Activated naive CD8-positive, alpha-beta T cell treated with anti-CD3 and anti-CD28 coated beads, Interleukin-2, amount 10 ng/mL, durations not matched to agents 7 days and 5 days (primary cell): Measurements from ENCODE around the gene OR2AJ1. TPM values are rescaled to one million over a fixed set of nuclear protein-coding genes. Genes with fewer than 3 reads are reported as not detected.
A peak's percentile ranks its signal among the peaks of the same experiment; 100 is the strongest.
"Not testable (repeated sequence)": the region's sequence is repeated elsewhere in the genome, so short reads cannot be mapped to it uniquely, and the experiment has no call there.

Experiments
- ATAC-seq: fragments of 150-1000 bp; cut with Tn5 transposase; one replicate; pipeline ENCODE4 v1.10.0; 2021; ENCODE audit warnings: low read depth, moderate library complexity
- POLR2A ChIA-PET: fragments of 350-600 bp; sonication (Branson Sonifier 250); formaldehyde crosslinking; loops from one replicate; lab custom pipeline; 2021; ENCODE audit warnings: antibody characterized with exemption; lab: Charles Lee
- DNase-seq: peaks from one replicate; pipeline ENCODE4 v3.0.0; 2021
- H3K27ac Mint-ChIP-seq: one replicate; pipeline ENCODE4 v1.8.0; 2022; ENCODE audit warnings: mild to moderate bottlenecking, mixed read lengths
- H3K27me3 Mint-ChIP-seq: one replicate; pipeline ENCODE4 v1.8.0; 2022; ENCODE audit warnings: mild to moderate bottlenecking, moderate library complexity, mixed read lengths
- H3K36me3 Mint-ChIP-seq: one replicate; pipeline ENCODE4 v1.8.0; 2021; ENCODE audit warnings: mild to moderate bottlenecking, mixed read lengths
- H3K4me1 Mint-ChIP-seq: one replicate; pipeline ENCODE4 v1.8.0; 2021; ENCODE audit warnings: mixed read lengths
- H3K4me3 Mint-ChIP-seq: one replicate; pipeline ENCODE4 v1.8.0; 2022; ENCODE audit warnings: mild to moderate bottlenecking, moderate library complexity, mixed read lengths
- H3K9me3 Mint-ChIP-seq: one replicate; pipeline ENCODE4 v1.8.0; 2021; ENCODE audit warnings: mixed read lengths
- total RNA-seq, 2 experiments: library from RNA; stranded (reverse); gene quantifications; one replicate each; pipeline ENCODE4 v1.2.3, GENCODE V29; 2021

The OR2AJ1 gene
- total RNA-seq, 2 experiments from 2014 or later, result not detected

GRCh38 chr1:247923941-247924340 is 748 bp upstream of the OR2AJ1 start:
- POLR2A ChIA-PET, result no interaction called here
- ATAC-seq, result no peak
- DNase-seq, result no peak
- Mint-ChIP-seq H3K27me3 (peaks cover 2% of the 10 kb centered on the region), H3K27ac (no peak overlapping the region), H3K9me3 (no peaks in the 10 kb centered on the region), H3K36me3 (no peaks in the 10 kb centered on the region), H3K4me1 (no peaks in the 10 kb centered on the region), H3K4me3 (no peak overlapping the region)

GRCh38 chr1:247933989-247934388 is 9.3 kb downstream of the OR2AJ1 start:
- ATAC-seq, result no peak
- H3K9me3 Mint-ChIP-seq, result no peaks in the 10 kb centered on the region
- DNase-seq, result no peak
- no peaks in the 10 kb centered on the region for H3K4me1 Mint-ChIP-seq
- no peaks in the 10 kb centered on the region for H3K36me3 Mint-ChIP-seq
- peaks cover 4% of the 10 kb centered on the region for H3K27me3 Mint-ChIP-seq
- no peak overlapping the region for H3K4me3 Mint-ChIP-seq
- POLR2A ChIA-PET, result no interaction called here
- no peak overlapping the region for H3K27ac Mint-ChIP-seq

- Mint-ChIP-seq H3K4me3 (no peak overlapping the region), H3K4me1 (no peaks in the 10 kb centered on the region), H3K9me3 (no peaks in the 10 kb centered on the region), H3K36me3 (no peaks in the 10 kb centered on the region), H3K27ac (no peak overlapping the region), H3K27me3 (peaks cover 4% of the 10 kb centered on the region)
- DNase-seq (no peak), ATAC-seq (no peak)
- POLR2A ChIA-PET, result no interaction called here
These were observed 11.1 kb downstream of the OR2AJ1 start for GRCh38 chr1:247935781-247936180.

GRCh38 chr1:247936415-247936814 is 11.7 kb downstream of the OR2AJ1 start:
- Mint-ChIP-seq H3K36me3 (no peaks in the 10 kb centered on the region), H3K27me3 (no peaks in the 10 kb centered on the region), H3K27ac (no peak overlapping the region), H3K9me3 (no peaks in the 10 kb centered on the region), H3K4me1 (no peaks in the 10 kb centered on the region), H3K4me3 (peak overlapping the region; percentile 16)
- DNase-seq, result no peak
- no peak for ATAC-seq
- POLR2A ChIA-PET, result no interaction called here

GRCh38 chr1:247936965-247937734 is 12.5 kb downstream of the OR2AJ1 start:
- peak overlapping the region; percentile 76 for H3K4me3 Mint-ChIP-seq
- ATAC-seq (peak; percentile 98), DNase-seq (peak; percentile 88)
- POLR2A ChIA-PET, H3K36me3 Mint-ChIP-seq, H3K9me3 Mint-ChIP-seq, H3K27me3 Mint-ChIP-seq, H3K4me1 Mint-ChIP-seq: not testable (repeated sequence)
- H3K27ac Mint-ChIP-seq, result peak overlapping the region; percentile 58

GRCh38 chr1:247942624-247943023 is 17.9 kb downstream of the OR2AJ1 start:
- Mint-ChIP-seq H3K27ac (no peak overlapping the region), H3K27me3 (no peaks in the 10 kb centered on the region), H3K4me3 (no peak overlapping the region), H3K4me1 (no peaks in the 10 kb centered on the region), H3K9me3 (no peaks in the 10 kb centered on the region), H3K36me3 (no peaks in the 10 kb centered on the region)
- no peak for DNase-seq
- POLR2A ChIA-PET, result no interaction called here
- no peak for ATAC-seq

- POLR2A ChIA-PET, result no interaction called here
- ATAC-seq, result no peak
- Mint-ChIP-seq H3K27ac (no peak within 1 kb of the TSS), H3K4me1 (no peaks in the 10 kb centered on the region), H3K27me3 (no peaks in the 10 kb centered on the region), H3K4me3 (no peak within 1 kb of the TSS), H3K36me3 (no peaks in the 10 kb centered on the region), H3K9me3 (no peaks in the 10 kb centered on the region)
- no peak for DNase-seq
These were observed 23.9 kb downstream of the OR2AJ1 start, which contains the start of gene OR2L8 for GRCh38 chr1:247948558-247948957. Gene OR2L8 (plus strand): TSS chr1:247948858. CDS start chr1:247948858, 0 bp downstream.

GRCh38 chr1:247953408-247953807 is 28.7 kb downstream of the OR2AJ1 start:
- Mint-ChIP-seq H3K27me3 (no peaks in the 10 kb centered on the region), H3K27ac (no peak overlapping the region), H3K4me1 (no peaks in the 10 kb centered on the region), H3K36me3 (no peaks in the 10 kb centered on the region), H3K4me3 (no peak overlapping the region), H3K9me3 (peaks cover 5% of the 10 kb centered on the region)
- POLR2A ChIA-PET, result no interaction called here
- DNase-seq (no peak), ATAC-seq (no peak)

GRCh38 chr1:247961791-247962190 is 37.1 kb downstream of the OR2AJ1 start:
- Mint-ChIP-seq H3K4me1 (peaks cover 1% of the 10 kb centered on the region), H3K4me3 (no peak overlapping the region), H3K27ac (no peak overlapping the region), H3K27me3 (no peaks in the 10 kb centered on the region), H3K36me3 (no peaks in the 10 kb centered on the region), H3K9me3 (peaks cover 7% of the 10 kb centered on the region)
- POLR2A ChIA-PET, result no interaction called here
- no peak for ATAC-seq
- DNase-seq, result no peak

- ATAC-seq, result peak; percentile 52
- Mint-ChIP-seq H3K36me3 (no peaks in the 10 kb centered on the region), H3K27me3 (no peaks in the 10 kb centered on the region), H3K9me3 (peaks cover 4% of the 10 kb centered on the region), H3K27ac (no peak overlapping the region), H3K4me3 (no peak overlapping the region), H3K4me1 (peaks cover 4% of the 10 kb centered on the region)
- POLR2A ChIA-PET, result no interaction called here
- DNase-seq, result no peak
These were observed 38.4 kb downstream of the OR2AJ1 start for GRCh38 chr1:247962911-247963588.

GRCh38 chr1:247964933-247965332 is 40.2 kb downstream of the OR2AJ1 start, which contains the start of gene OR2AK2:
Gene OR2AK2 (plus strand): TSS chr1:247965233. CDS start chr1:247965377, 144 bp downstream.
- ATAC-seq, result no peak
- no peak within 1 kb of the TSS for H3K27ac Mint-ChIP-seq
- POLR2A ChIA-PET, result no interaction called here
- H3K9me3 Mint-ChIP-seq, result peaks cover 5% of the 10 kb centered on the region
- H3K4me3 Mint-ChIP-seq, result no peak within 1 kb of the TSS
- no peaks in the 10 kb centered on the region for H3K27me3 Mint-ChIP-seq
- H3K4me1 Mint-ChIP-seq, result peaks cover 4% of the 10 kb centered on the region
- no peak for DNase-seq
- no peaks in the 10 kb centered on the region for H3K36me3 Mint-ChIP-seq

- peaks cover 3% of the 10 kb centered on the region for H3K9me3 Mint-ChIP-seq
- H3K36me3 Mint-ChIP-seq, result no peaks in the 10 kb centered on the region
- H3K4me1 Mint-ChIP-seq, result peaks cover 4% of the 10 kb centered on the region
- no peaks in the 10 kb centered on the region for H3K27me3 Mint-ChIP-seq
- POLR2A ChIA-PET, result no interaction called here
- H3K4me3 Mint-ChIP-seq, result peak overlapping the region; percentile 51
- peak overlapping the region; percentile 67 for H3K27ac Mint-ChIP-seq
- DNase-seq (no peak), ATAC-seq (no peak)
These were observed 42.0 kb downstream of the OR2AJ1 start for GRCh38 chr1:247966532-247967204.
